NOMO-1 treated with DMSO at 0.1 percent for 48 hours (cell line): ENCODE data around the gene DLX6.
A peak's percentile ranks its signal among the peaks of the same experiment; 100 is the strongest.
"Not testable (repeated sequence)": the region's sequence is repeated elsewhere in the genome, so short reads cannot be mapped to it uniquely, and the experiment has no call there.

ENCODE experiments used
- DNase-seq: peaks from one replicate; lab custom pipeline; 2025; ENCODE audit not compliant: unreplicated experiment; lab: John Stamatoyannopoulos, UW

Gene DLX6

GRCh38 chr7:97021747-97022490, 16.6 kb downstream of the DLX6 start:
- DNase-seq: no peak

DNA sequence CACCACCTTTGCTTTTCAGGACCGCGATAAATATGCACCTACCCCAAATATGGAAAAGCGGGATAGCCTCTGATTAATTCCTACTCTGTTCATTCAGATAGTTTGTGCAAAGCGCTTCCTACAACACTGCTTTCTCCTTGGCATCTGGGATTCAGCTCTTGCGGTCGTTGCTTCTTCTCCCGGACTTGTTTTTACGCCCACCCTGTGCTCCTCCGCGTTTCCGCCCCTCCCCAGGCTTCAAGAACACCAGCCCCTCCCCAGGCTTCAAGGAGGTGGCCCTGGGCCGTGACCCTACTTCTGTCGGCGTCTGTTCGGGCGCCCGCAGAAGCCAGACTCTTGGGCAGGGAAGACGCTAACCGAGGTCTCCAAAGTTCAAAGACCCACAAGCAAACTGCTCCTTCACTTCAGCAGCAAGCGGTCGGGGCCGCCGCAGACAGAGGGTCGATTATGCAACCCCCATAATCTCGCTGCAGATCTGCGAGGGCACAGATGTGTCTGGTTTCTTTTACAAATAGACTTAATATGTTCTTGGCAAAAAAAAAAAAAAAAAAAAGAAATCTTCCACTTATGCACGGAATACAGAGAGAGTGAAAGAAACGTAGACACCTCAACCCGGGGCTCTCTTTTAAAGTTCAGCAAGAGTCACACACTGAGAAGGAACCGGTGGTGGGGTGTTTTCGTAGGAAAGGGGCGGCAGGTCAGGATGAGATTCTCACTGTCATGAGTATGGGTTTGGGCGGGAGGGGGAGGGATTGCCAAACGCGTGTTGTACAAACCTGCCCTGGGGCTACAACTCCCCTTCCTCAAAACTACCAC, 17.3 kb downstream of the DLX6 start:
- DNase-seq: peak; percentile 70

DNA sequence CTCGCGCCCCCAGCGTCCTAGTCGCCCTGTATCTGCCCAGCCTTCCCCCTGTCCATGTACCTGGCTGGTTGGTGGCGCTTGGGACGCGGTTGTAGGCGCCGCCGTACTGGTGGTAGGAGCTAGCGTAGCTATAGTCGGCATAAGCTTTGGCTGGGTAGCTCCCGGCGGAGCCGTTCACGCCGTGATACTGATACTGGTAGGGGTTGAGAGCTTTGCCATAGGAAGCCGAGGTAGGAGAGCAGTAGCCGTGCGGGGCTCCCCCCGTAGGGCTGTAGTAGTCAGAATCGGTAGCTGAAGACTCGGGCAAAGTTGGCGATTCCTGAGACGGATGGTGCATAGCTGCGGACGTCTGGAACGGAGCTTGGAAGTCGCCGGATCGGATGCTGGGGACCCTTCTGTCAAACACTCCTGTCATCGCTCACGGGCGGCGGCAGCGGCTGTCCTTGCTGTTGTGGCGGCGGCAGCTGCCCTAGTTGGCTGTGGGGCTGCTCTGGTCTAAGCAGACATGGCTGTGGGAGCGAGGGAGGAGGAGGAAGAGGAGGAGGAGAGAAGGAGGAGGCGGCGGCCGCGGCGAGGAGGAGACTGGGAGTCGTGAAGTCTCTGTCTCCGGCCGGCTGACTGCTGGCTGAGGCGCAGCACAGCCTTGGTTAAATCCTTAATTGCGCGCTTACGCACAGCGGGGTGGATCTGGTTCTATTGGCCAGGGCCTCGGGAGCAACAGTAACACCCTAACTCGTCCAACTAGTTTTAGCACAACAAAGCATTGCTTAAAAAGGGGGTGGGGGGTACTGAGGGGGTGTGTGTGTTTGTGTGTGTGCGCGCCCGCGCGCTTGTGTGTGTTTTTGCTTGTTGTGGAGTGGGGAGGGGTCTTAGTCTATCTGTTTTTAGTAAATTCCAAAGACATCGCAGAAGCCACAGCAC, 19.1 kb downstream of the DLX6 start, which contains the start of gene DLX5:
Gene DLX5 (minus strand): TSS at position 623 of the 921 bp plus-strand sequence. CDS start 208 bp downstream, at position 415.
- DNase-seq: peak; percentile 90

DNA sequence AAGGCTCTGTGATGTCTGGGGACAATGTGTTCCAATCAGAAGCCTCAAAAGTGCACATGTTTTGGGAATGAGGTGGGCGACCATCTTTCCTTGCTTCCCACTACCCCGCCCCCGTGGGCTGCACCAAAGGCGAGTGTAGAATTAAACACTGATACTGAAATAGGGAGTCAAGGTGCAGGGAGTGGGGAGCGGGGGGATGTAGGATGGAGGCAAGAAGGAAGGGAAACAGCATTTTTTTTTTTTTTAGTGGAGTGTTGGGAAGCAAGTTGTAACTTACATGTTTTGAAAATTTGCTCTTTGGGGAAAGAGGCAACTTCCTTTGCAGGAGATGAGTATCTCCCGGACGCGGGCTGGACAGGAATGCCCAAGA, 19.8 kb downstream of the DLX6 start:
- DNase-seq: no peak

DNA sequence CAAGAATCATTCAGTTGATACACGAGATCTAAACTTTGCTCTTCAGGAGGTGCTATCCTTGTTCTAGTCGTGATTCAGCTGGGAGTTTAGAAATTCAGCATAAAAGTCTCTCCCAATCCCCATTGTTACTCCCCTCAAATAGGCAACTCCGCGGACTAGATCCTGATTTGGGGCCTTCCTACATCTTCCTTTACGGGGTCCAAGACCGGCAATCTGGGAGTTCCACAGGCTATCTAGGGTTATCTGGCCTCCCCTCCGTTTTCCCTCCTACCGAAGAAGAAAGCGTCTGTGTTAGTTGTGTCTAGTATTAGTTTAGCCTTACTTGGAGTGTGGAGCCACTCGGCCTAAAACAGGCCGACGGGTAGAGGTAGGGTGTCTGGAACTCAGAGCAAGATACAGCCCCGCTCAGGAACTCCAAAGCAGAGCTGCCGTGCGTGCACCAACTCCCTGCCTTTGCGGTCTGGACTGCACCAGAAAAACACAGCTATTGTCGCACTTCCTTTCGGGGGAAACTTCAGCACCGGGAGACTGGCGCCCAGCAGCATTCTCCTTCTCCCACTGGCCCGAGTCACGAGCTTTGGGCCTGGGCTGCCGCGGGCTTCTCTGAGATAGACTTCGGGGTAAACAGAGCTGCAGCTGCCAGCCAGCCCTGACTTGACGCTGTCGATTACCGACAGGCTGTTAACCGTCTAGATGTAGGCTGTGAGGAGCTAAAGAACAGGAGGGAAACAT, 20.8 kb downstream of the DLX6 start:
- DNase-seq: peak; percentile 82

- DNase-seq: peak; percentile 100
These were observed 21.5 kb downstream of the DLX6 start for GRCh38 chr7:97026715-97027426.

DNA sequence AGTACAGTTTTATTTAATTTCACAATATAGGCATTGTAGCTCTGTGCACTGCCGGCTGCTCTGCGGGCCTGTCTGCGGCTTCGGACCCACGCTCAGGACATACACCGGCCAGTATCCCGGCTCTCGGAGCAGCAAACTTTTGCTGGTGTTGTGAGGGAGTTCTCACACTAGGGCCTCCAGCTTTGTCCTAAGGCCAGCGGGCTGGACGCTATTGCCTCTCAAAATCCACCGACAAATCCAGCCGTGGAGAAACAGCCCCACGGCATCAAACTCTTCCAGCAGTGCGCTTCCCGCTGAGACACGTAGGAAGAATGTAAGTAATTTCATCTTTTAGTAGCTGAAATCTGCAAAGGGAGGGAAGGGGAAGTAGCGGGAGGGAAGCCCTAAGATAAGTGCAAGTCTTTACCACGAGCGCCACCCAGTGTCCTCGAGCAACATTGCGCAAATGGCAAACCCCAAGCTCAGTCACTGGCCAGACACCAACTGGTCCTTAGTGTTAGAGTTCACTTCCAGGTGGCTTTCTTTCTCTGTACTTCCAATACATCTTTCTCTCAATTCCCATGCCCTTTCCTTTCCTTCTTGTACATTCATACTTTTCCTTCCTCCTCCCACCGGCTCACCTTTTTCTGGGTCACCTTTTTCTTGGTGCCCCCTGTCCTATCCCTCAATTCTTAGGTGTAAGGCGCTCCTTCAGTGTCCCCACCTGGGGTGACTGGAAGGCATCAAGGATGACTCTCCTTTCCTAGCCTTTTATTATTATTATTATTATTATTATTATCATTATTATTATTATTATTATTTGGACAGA, 22.3 kb downstream of the DLX6 start:
- DNase-seq: peak; percentile 100

DNA sequence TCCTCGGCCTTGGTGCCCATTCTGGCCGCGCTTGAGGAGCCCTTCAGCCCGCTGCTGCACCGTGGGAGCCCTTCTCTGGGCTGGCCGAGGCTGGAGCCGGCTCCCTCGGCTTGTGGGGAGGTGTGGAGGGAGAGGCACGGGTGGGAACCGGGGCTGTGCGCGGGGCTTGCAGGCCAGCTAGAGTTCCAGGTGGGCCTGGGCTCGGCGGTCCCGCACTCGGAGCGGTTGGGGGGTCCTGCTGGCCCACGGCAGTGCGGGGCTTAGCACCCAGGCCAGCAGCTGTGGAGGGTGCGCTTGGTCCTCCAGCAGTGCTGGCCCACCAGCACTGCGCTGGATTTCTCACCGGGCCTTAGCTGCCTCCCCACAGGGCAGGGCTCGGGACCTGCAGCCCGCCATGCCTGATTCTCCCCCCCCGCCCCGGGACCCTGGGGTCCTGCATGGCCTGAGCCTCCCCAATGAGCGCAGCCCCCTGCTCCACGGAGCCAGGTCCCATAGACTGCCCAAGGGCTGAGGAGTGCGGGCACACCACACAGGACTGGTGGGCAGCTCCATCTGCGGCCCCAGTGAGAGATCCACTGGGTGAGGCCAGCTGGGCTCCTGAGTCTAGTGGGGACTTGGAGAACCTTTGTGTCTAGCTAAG, 29.0 kb downstream of the DLX6 start:
- not testable (repeated sequence) for DNase-seq

- DNase-seq: no peak
These were observed 34.2 kb downstream of the DLX6 start for GRCh38 chr7:97039374-97040065.

DNA sequence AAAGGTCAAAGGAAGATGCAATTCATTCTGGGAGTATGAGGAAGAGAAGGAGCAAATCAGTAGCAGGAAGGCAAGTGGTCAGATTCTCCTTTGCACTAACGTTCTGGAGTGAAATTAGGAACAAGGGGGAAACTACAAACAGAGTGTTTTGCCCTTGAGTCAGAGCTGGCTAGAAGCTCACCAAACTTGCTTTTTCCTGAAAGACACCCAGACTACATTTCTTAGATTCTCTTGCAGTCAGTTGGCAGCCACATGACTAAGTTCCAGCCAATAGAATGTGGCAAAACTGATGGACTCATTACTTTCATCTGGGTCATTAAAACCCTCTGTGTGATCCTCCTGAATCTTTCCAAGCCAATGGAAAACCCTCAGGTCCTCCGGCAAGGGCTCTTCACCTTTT, 37.9 kb downstream of the DLX6 start:
- no peak for DNase-seq
